A549 treated with Hydrocortisone at 1 μM for 4 hours (cell line): ENCODE measurements around the gene NIBAN1. TPM values are rescaled to one million over a fixed set of nuclear protein-coding genes. Genes with fewer than 3 reads are reported as not detected.

Experiments used
- total RNA-seq: library from RNA; stranded (reverse); fragments of 200-300 nt; extraction: Qiagen RNA extraction; gene quantifications from 5 replicates; pipeline ENCODE4 v1.2.3, GENCODE V29; 2022

Gene NIBAN1
- total RNA-seq, result 0.81 to 1.2 TPM (median 0.85 TPM) in 5 replicates

GRCh38 chr1:184974056-184974836 is at the start of gene NIBAN1:
Gene NIBAN1, minus strand, starts transcription at chr1:184974508. Its CDS starts 152 bp downstream, at chr1:184974356.

Other genes with a start within 250 kb of the NIBAN1 start
- gene EDEM3, start 219.7 kb downstream of the NIBAN1 start, total RNA-seq, result 6.7 to 11.0 TPM (median 8.3 TPM) in 5 replicates
- 15.1 to 24.1 TPM (median 17.2 TPM) in 5 replicates for gene RNF2, start 71.0 kb upstream of the NIBAN1 start, total RNA-seq
- 9.8 to 16.4 TPM (median 14.1 TPM) in 5 replicates for gene TRMT1L, start 182.4 kb upstream of the NIBAN1 start, total RNA-seq
- gene SWT1, start 182.7 kb upstream of the NIBAN1 start, total RNA-seq, result 0.89 to 2.2 TPM (median 1.4 TPM) in 5 replicates